GM23338 (cell line): ENCODE results near the gene MKX. TPM values are rescaled to one million over a fixed set of nuclear protein-coding genes. Genes with fewer than 3 reads are reported as not detected.

Experiments used
- ATAC-seq: fragments of 200-7000 bp; cut with Tn5 transposase; 3 replicates; pipeline ENCODE4 v1.9.1; 2020
- DNase-seq: peaks from one replicate; pipeline ENCODE4 v3.0.0-alpha.2; 2015; ENCODE audit warnings: low spot score
- H2AFZ ChIP-seq: fragments of 200-600 bp; sonication (generic); 2 replicates; pipeline ENCODE4 v1.8.0; 2016; ENCODE audit warnings: antibody characterized with exemption, mild to moderate bottlenecking, moderate library complexity
- H3F3A ChIP-seq: fragments of 200-600 bp; sonication (generic); replicated peaks from 2 replicates; pipeline ENCODE4 v1.8.0; 2017; ENCODE audit warnings: antibody characterized with exemption, mixed run types, low read depth
- H3K27ac ChIP-seq: fragments of 200-600 bp; sonication (generic); 2 replicates; pipeline ENCODE4 v1.6.1; 2016; ENCODE audit warnings: low read depth
- H3K27me3 ChIP-seq: fragments of 200-600 bp; sonication (generic); 2 replicates; pipeline ENCODE4 v1.8.0; 2016; ENCODE audit warnings: mild to moderate bottlenecking, mixed run types, moderate library complexity; ENCODE audit not compliant: insufficient read depth
- H3K36me3 ChIP-seq: fragments of 200-600 bp; sonication (generic); 2 replicates; pipeline ENCODE4 v1.8.0; 2016; ENCODE audit warnings: mild to moderate bottlenecking; ENCODE audit not compliant: insufficient read depth
- H3K4me1 ChIP-seq: fragments of 200-600 bp; sonication (generic); 2 replicates; pipeline ENCODE4 v1.8.0; 2016; ENCODE audit warnings: mild to moderate bottlenecking, moderate library complexity; ENCODE audit not compliant: insufficient read depth
- H3K4me2 ChIP-seq: fragments of 200-600 bp; sonication (generic); 2 replicates; pipeline ENCODE4 v1.7.1; 2017; ENCODE audit warnings: mixed run types
- H3K4me3 ChIP-seq: fragments of 200-600 bp; sonication (generic); 2 replicates; pipeline ENCODE4 v1.6.1; 2016; ENCODE audit warnings: mixed run types
- H3K79me2 ChIP-seq: fragments of 200-600 bp; sonication (generic); replicated peaks from 2 replicates; pipeline ENCODE4 v1.8.0; 2017; ENCODE audit warnings: mild to moderate bottlenecking; ENCODE audit not compliant: insufficient read depth
- H3K9me2 ChIP-seq: fragments of 200-600 bp; sonication (generic); 2 replicates; pipeline ENCODE4 v1.8.0; 2017; ENCODE audit not compliant: insufficient read depth
- H4K20me1 ChIP-seq: fragments of 200-600 bp; sonication (generic); replicated peaks from 2 replicates; pipeline ENCODE4 v1.8.0; 2017; ENCODE audit warnings: mild to moderate bottlenecking; ENCODE audit not compliant: insufficient read depth
- H3K27ac Mint-ChIP-seq: 2 replicates; pipeline ENCODE4 v1.8.0; 2020; ENCODE audit warnings: inconsistent platforms, mild to moderate bottlenecking, moderate library complexity, mixed read lengths
- H3K27me3 Mint-ChIP-seq: 3 replicates; pipeline ENCODE4 v1.8.0; 2022; ENCODE audit warnings: low read depth, mild to moderate bottlenecking, moderate library complexity, mixed read lengths, inconsistent platforms; ENCODE audit not compliant: insufficient read depth, poor library complexity
- H3K36me3 Mint-ChIP-seq: 3 replicates; pipeline ENCODE4 v1.8.0; 2021; ENCODE audit warnings: low read depth, mild to moderate bottlenecking, inconsistent platforms, moderate library complexity, mixed read lengths
- H3K4me1 Mint-ChIP-seq: 3 replicates; pipeline ENCODE4 v1.8.0; 2020; ENCODE audit warnings: mild to moderate bottlenecking, inconsistent platforms, mixed read lengths
- H3K4me3 Mint-ChIP-seq: 3 replicates; pipeline ENCODE4 v1.8.0; 2021; ENCODE audit warnings: moderate library complexity, mild to moderate bottlenecking, inconsistent platforms, mixed read lengths
- H3K9me3 Mint-ChIP-seq: 3 replicates; pipeline ENCODE4 v1.8.0; 2020; ENCODE audit warnings: moderate library complexity, mild to moderate bottlenecking, inconsistent platforms, mixed read lengths
- CREB1 ChIP-seq: fragments of 250-450 bp; sonication (Bioruptor Pico); IDR thresholded peaks from 2 replicates; pipeline ENCODE4 v1.5.0; 2020; ENCODE audit warnings: low read depth, mild to moderate bottlenecking, moderate library complexity
- ETS1 ChIP-seq: IDR thresholded peaks from 2 replicates; pipeline ENCODE4 v1.6.1; 2016; ENCODE audit warnings: antibody characterized with exemption
- NANOG ChIP-seq: IDR thresholded peaks from 2 replicates; pipeline ENCODE4 v1.6.1; 2016; ENCODE audit warnings: antibody characterized with exemption, borderline replicate concordance
- REST ChIP-seq: IDR thresholded peaks from one replicate; pipeline ENCODE4 v1.6.1; 2018; ENCODE audit warnings: antibody characterized with exemption; ENCODE audit not compliant: unreplicated experiment
- ZNF114 ChIP-seq: fragments of 250-450 bp; sonication (Bioruptor Pico); IDR thresholded peaks from 2 replicates; pipeline ENCODE4 v1.5.0; 2020; ENCODE audit warnings: mild to moderate bottlenecking, moderate library complexity
- long read RNA-seq: library from polyadenylated mRNA; unstranded; transcript quantifications from one replicate; pipeline ENCODE4 v2.0.0, GENCODE V29; 2020; ENCODE audit not compliant: unreplicated experiment
- polyA plus RNA-seq: library from polyadenylated mRNA; unstranded; fragments of >200 nt; fragmentation: Nextera tagmentation; extraction: Ambion mirVana; gene quantifications from 2 replicates; pipeline ENCODE4 v1.2.1, GENCODE V29; 2016
- total RNA-seq: library from RNA; depleted of rRNA; stranded (reverse); fragments of >200 nt; shearing (Covaris generic); gene quantifications from 2 replicates; pipeline ENCODE4 v1.2.3, GENCODE V29; 2014; rRNA removed
- TF ChIP-seq, protein P1 (sequence below), 2 experiments: fragments of 200-600 bp in 1 of 2; sonication (generic) in 1 of 2; conservative IDR thresholded peaks; 2 replicates each; pipeline versions ENCODE4 v1.5.1 to v1.6.1; 2016 to 2017; ENCODE audit warnings: antibody characterized with exemption in 2 of 2, low read depth in 2 of 2, mild to moderate bottlenecking in 2 of 2, moderate library complexity in 1 of 2

Gene MKX
- total RNA-seq (0.97 and 1.6 TPM in 2 replicates), polyA plus RNA-seq (0.47 and 0.66 TPM in 2 replicates)
- long read RNA-seq, partial matches to known transcripts = 0 of 2 reads
- long read RNA-seq, other reads (novel, unspliced or antisense) = 2 of 2 reads

GRCh38 chr10:27745732-27746396 is at the start of gene MKX:
Gene MKX (minus strand): TSS chr10:27745819. CDS start chr10:27743415, 2,404 bp downstream.
- DNase-seq (peak; percentile 95), ATAC-seq (peak; percentile 6)
- H3K4me2 ChIP-seq = peak within 1 kb of the TSS; percentile 96
- peaks cover 24% of the 10 kb centered on the region; the same call in 1 of the 2 replicates for H3K4me1 ChIP-seq
- no peaks in the 10 kb centered on the region for H3K9me2 ChIP-seq
- Mint-ChIP-seq H3K4me1 (peaks cover 22% of the 10 kb centered on the region), H3K27me3 (peaks cover 67% of the 10 kb centered on the region), H3K36me3 (peaks cover 4% of the 10 kb centered on the region; the same call in 1 of the 3 replicates), H3K4me3 (peak within 1 kb of the TSS; percentile 92), H3K9me3 (peaks cover 6% of the 10 kb centered on the region), H3K27ac (no peak within 1 kb of the TSS)
- no peaks in the 10 kb centered on the region for H3K79me2 ChIP-seq
- TF ChIP-seq ETS1 = peak; percentile 33; the same call in 1 of the 2 replicates
- TF ChIP-seq CREB1 (CRISPR knock-in tag) = peak; percentile 68
- TF ChIP-seq, protein P1, sequence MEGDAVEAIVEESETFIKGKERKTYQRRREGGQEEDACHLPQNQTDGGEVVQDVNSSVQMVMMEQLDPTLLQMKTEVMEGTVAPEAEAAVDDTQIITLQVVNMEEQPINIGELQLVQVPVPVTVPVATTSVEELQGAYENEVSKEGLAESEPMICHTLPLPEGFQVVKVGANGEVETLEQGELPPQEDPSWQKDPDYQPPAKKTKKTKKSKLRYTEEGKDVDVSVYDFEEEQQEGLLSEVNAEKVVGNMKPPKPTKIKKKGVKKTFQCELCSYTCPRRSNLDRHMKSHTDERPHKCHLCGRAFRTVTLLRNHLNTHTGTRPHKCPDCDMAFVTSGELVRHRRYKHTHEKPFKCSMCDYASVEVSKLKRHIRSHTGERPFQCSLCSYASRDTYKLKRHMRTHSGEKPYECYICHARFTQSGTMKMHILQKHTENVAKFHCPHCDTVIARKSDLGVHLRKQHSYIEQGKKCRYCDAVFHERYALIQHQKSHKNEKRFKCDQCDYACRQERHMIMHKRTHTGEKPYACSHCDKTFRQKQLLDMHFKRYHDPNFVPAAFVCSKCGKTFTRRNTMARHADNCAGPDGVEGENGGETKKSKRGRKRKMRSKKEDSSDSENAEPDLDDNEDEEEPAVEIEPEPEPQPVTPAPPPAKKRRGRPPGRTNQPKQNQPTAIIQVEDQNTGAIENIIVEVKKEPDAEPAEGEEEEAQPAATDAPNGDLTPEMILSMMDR (conservative IDR thresholded peaks at IDR 0.05; ENCODE audit: low read depth in 2 of 2) = no peak
- no peak for TF ChIP-seq ZNF114 (CRISPR knock-in tag)
- TF ChIP-seq NANOG = no peak
- H3F3A ChIP-seq = 0 out of 2 replicates have a peak, but pooled peaks cover 13% of the 10 kb centered on the region
- H2AFZ ChIP-seq = peak within 1 kb of the TSS; percentile 98
- peaks cover 100% of the 10 kb centered on the region for H3K27me3 ChIP-seq
- H3K4me3 ChIP-seq = peak within 1 kb of the TSS; percentile 88
- no peaks in the 10 kb centered on the region for H3K36me3 ChIP-seq
- H4K20me1 ChIP-seq = no peaks in the 10 kb centered on the region
- no peak within 1 kb of the TSS for H3K27ac ChIP-seq

- DNase-seq = peak; percentile 58
- no peak overlapping the region for H3K27ac ChIP-seq
- no peaks in the 10 kb centered on the region for H4K20me1 ChIP-seq
- Mint-ChIP-seq H3K27me3 (no peaks in the 10 kb centered on the region), H3K4me3 (no peak overlapping the region), H3K9me3 (no peaks in the 10 kb centered on the region), H3K4me1 (peaks cover 5% of the 10 kb centered on the region; the same call in 2 of the 3 replicates), H3K36me3 (no peaks in the 10 kb centered on the region), H3K27ac (no peak overlapping the region)
- TF ChIP-seq ZNF114 (CRISPR knock-in tag) (no peak), REST (no peak)
- TF ChIP-seq, protein P1 (conservative IDR thresholded peaks at IDR 0.05; ENCODE audit: low read depth in 2 of 2) = peak; percentile 63 to 64
- H3K27me3 ChIP-seq = no peaks in the 10 kb centered on the region
- H2AFZ ChIP-seq = no peak overlapping the region
- H3K4me1 ChIP-seq = no peaks in the 10 kb centered on the region
- H3K36me3 ChIP-seq = no peaks in the 10 kb centered on the region
- H3K4me3 ChIP-seq = no peak overlapping the region
- H3F3A ChIP-seq = no peaks in the 10 kb centered on the region
- H3K79me2 ChIP-seq = no peaks in the 10 kb centered on the region
- H3K4me2 ChIP-seq = no peak overlapping the region
- H3K9me2 ChIP-seq = no peaks in the 10 kb centered on the region
- ATAC-seq = peak; percentile 43
These were observed 48.5 kb upstream of the MKX start for GRCh38 chr10:27794157-27794556.
